Measurements from ENCODE around the gene CFHR2. TPM values are rescaled to one million over a fixed set of nuclear protein-coding genes. Genes with fewer than 3 reads are reported as not detected.

Gene CFHR2
- total and polyA plus RNA-seq, 2 of the 8 experiments (the other 6 are each of a cell fraction or from before 2014, with no cell fraction given): not detected

GRCh38 chr1:196977278-196977677 is 33.7 kb downstream of the CFHR2 start, which contains the start of gene CFHR5:
Gene CFHR5, plus strand, starts transcription at chr1:196977556. Its CDS starts 109 bp downstream, at chr1:196977665.
- Histone ChIP-seq H4K20me1 (replicated peaks in 1 of 2; ENCODE audit: control insufficient read depth in 1 of 2, insufficient read depth in 2 of 2, low read length in 2 of 2) (no peaks in the 10 kb centered on the region), H4K91ac (replicated peaks; ENCODE audit: insufficient read length, low read length) (no peak within 1 kb of the TSS), H3K9ac (replicated peaks in 1 of 4; ENCODE audit: extremely low read depth in 1 of 4, low read depth in 3 of 4, low read length in 3 of 4) (no peak within 1 kb of the TSS), H3K36me3 (ENCODE audit: control insufficient read depth in 2 of 4, insufficient read depth in 4 of 4, low read length in 3 of 4) (no peaks in the 10 kb centered on the region), H2AK5ac (ENCODE audit: low read depth, low read length) (no peak within 1 kb of the TSS), H4K8ac (ENCODE audit: extremely low read depth, insufficient read depth, low read length) (no peak within 1 kb of the TSS), H2BK20ac (ENCODE audit: low read length) (no peak within 1 kb of the TSS), H3K4me2 (ENCODE audit: insufficient read depth in 1 of 2, low read depth in 2 of 2, low read length in 2 of 2) (no peak within 1 kb of the TSS), H3K4me3 (ENCODE audit: extremely low read depth in 1 of 4, insufficient read depth in 2 of 4, low read depth in 3 of 4, low read length in 4 of 4) (no peak within 1 kb of the TSS), H3K14ac (ENCODE audit: insufficient read length) (no peak within 1 kb of the TSS), H3K79me1 (ENCODE audit: low read depth, low read length) (no peaks in the 10 kb centered on the region), H2AFZ (ENCODE audit: low read length) (peak within 1 kb of the TSS; percentile 53; the same call in 1 of the 2 replicates), H2BK120ac (replicated peaks; ENCODE audit: low read depth, low read length) (no peak within 1 kb of the TSS), H2BK5ac (ENCODE audit: low read depth, low read length) (no peak within 1 kb of the TSS), H3K27ac (ENCODE audit: low read depth, low read length) (no peak within 1 kb of the TSS), H3K9me3 (ENCODE audit: insufficient read depth in 2 of 2, low read depth in 1 of 2, low read length in 1 of 2) (no peaks in the 10 kb centered on the region), H3K23me2 (ENCODE audit: low read depth, low read length) (no peaks in the 10 kb centered on the region; the same call in 1 of the 2 replicates), H3K27me3 (replicated peaks in 1 of 4; ENCODE audit: control insufficient read depth in 3 of 4, extremely low read depth in 1 of 4, insufficient read depth in 3 of 4, low read length in 3 of 4) (no peaks in the 10 kb centered on the region), H3K79me2 (ENCODE audit: control insufficient read depth in 1 of 2, insufficient read depth in 2 of 2, low read length in 2 of 2) (no peaks in the 10 kb centered on the region), H3K4me1 (replicated peaks in 1 of 4; ENCODE audit: control insufficient read depth in 3 of 4, insufficient read depth in 4 of 4, low read length in 3 of 4) (no peaks in the 10 kb centered on the region), H3K18ac (ENCODE audit: extremely low read depth, low read length) (no peak within 1 kb of the TSS), H4K5ac (ENCODE audit: insufficient read length, low read depth, low read length) (no peak within 1 kb of the TSS), H3K23ac (ENCODE audit: insufficient read length) (no peak within 1 kb of the TSS), H3K56ac (replicated peaks; ENCODE audit: insufficient read length, low read depth, low read length) (no peak within 1 kb of the TSS), H2BK15ac (ENCODE audit: low read length) (no peak within 1 kb of the TSS), H2BK12ac (ENCODE audit: low read depth, low read length) (no peak within 1 kb of the TSS), H3K4ac (replicated peaks; ENCODE audit: insufficient read length, low read depth, low read length) (no peak within 1 kb of the TSS)
- CTCF ChIA-PET (ENCODE audit: partially characterized antibody): interaction anchor here (0.8 kb wide), 1 partner anchor 8 kb away, joined by 4 read pairs; no protein-coding TSS in a partner anchor
- no peak for FAIRE-seq
- no peak for DNase-seq (ENCODE audit: low read depth in 1 of 2, low spot score in 2 of 2)
- POLR2A ChIA-PET (ENCODE audit: partially characterized antibody): no interaction called here
- TF ChIP-seq CHD2 (IDR thresholded peaks at IDR 0.05; ENCODE audit: low read length) (no peak), BACH1 (IDR thresholded peaks at IDR 0.05; ENCODE audit: low read length) (no peak), EZH2 (IDR thresholded peaks at IDR 0.05; ENCODE audit: low read depth, low read length, severe bottlenecking) (no peak), CHD1 (IDR thresholded peaks at IDR 0.05; ENCODE audit: low read depth, low read length) (no peak), RXRA (IDR thresholded peaks at IDR 0.05; ENCODE audit: insufficient read depth, low read depth, low read length) (no peak), KDM4A (IDR thresholded peaks at IDR 0.05; ENCODE audit: low read depth, low read length, severe bottlenecking) (no peak), BRCA1 (IDR thresholded peaks at IDR 0.05; ENCODE audit: low read depth, low read length) (no peak), RBBP5 (IDR thresholded peaks at IDR 0.05; ENCODE audit: borderline replicate concordance, low read depth, low read length) (no peak), NRF1 (IDR thresholded peaks at IDR 0.05; ENCODE audit: low read depth, low read length) (no peak), SIN3A (conservative IDR thresholded peaks at IDR 0.05 in 1 of 2, IDR thresholded peaks at IDR 0.05 in 1 of 2; ENCODE audit: low read depth in 1 of 2, low read length in 2 of 2) (no peak), CBX5 (IDR thresholded peaks at IDR 0.05; ENCODE audit: low read depth, low read length) (no peak), GTF2F1 (IDR thresholded peaks at IDR 0.05; ENCODE audit: borderline replicate concordance, low read depth, low read length) (no peak), RAD21 (IDR thresholded peaks at IDR 0.05 in 1 of 2, conservative IDR thresholded peaks at IDR 0.05 in 1 of 2; ENCODE audit: low read depth in 2 of 2, low read length in 2 of 2) (no peak)
- 84% methylated on average over 5 of the region's 5 CpGs; no CpG with 5 or more reads in 1 of the 2 experiments for WGBS, 2 experiments (ENCODE audit: extremely low coverage in 1 of 2, insufficient coverage in 1 of 2, insufficient read length in 1 of 2, insufficient replicate concordance in 2 of 2, low coverage in 1 of 2, low lambda C conversion rate in 2 of 2, missing lambda C conversion rate in 1 of 2)
